Measurements from ENCODE around the gene OPHN1.

OPHN1 gene

DNA sequence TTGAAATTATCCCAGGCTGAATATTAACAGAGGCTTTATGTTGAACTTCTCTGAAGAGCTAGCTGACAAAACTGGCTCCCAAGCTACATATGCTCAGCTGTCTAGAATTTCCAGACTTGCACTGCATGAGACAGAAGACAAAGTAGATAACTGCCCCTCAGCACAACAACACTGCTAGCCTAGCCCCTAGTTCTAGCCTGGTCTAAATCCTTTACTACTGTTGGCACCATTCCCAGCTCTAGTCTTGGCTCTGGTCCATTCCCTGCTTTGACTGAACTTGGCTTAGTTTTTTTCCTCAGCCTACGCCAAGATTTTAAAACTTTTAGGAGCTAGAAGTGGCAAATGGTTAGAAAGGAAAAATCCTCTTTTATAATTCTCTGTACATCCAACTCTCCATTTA is 7.6 kb upstream of the OPHN1 start:
- DNase-seq, result no peak
- no peak overlapping the region for H2BK5ac ChIP-seq (ENCODE audit: low read depth, low read length, poor library complexity)
- WGBS (ENCODE audit: extremely low coverage, insufficient coverage, insufficient read length), result no CpG with 5 or more reads among the region's 1 CpG
- H2AK5ac ChIP-seq (ENCODE audit: low read length), result no peak overlapping the region
- no peaks in the 10 kb centered on the region for H3K36me3 ChIP-seq (ENCODE audit: control insufficient read depth in 1 of 2, insufficient read depth in 2 of 2, low read length in 2 of 2)
- no peak overlapping the region for H4K91ac ChIP-seq (ENCODE audit: low read depth, low read length)
- no peak overlapping the region for H2BK12ac ChIP-seq (ENCODE audit: low read length)
- H3K79me2 ChIP-seq (ENCODE audit: control insufficient read depth, insufficient read depth, low read length, poor library complexity), result no peaks in the 10 kb centered on the region
- H4K8ac ChIP-seq (ENCODE audit: low read depth, low read length), result no peak overlapping the region
- no peak overlapping the region for H2BK120ac ChIP-seq (ENCODE audit: insufficient read depth, low read length, poor library complexity)
- no peak overlapping the region for H3K27ac ChIP-seq (ENCODE audit: low read depth, low read length)
- no peak overlapping the region for H3K9ac ChIP-seq (ENCODE audit: low read length)
- H2AFZ ChIP-seq (ENCODE audit: insufficient read depth, low read length, poor library complexity), result no peak overlapping the region
- H3K4me1 ChIP-seq (ENCODE audit: control insufficient read depth in 1 of 2, insufficient read depth in 2 of 2, low read length in 2 of 2), result no peaks in the 10 kb centered on the region
- no peak overlapping the region for H3K4ac ChIP-seq (ENCODE audit: low read depth, low read length)
- no peak overlapping the region for H3K4me3 ChIP-seq (ENCODE audit: low read depth, low read length)
- H3K27me3 ChIP-seq (ENCODE audit: insufficient read depth, low read length), result no peaks in the 10 kb centered on the region
- no peaks in the 10 kb centered on the region for H3K9me3 ChIP-seq (ENCODE audit: insufficient read depth, low read depth, low read length)
- no peak overlapping the region for H4K12ac ChIP-seq (ENCODE audit: low read depth, low read length)
- H3K14ac ChIP-seq (ENCODE audit: low read length), result no peak overlapping the region
- H3K18ac ChIP-seq (ENCODE audit: low read length), result no peak overlapping the region
- H3K4me2 ChIP-seq (ENCODE audit: low read length), result no peak overlapping the region
- H3K23ac ChIP-seq (ENCODE audit: low read length), result no peak overlapping the region
- H3K79me1 ChIP-seq (ENCODE audit: low read length), result no peaks in the 10 kb centered on the region

GRCh38 chrX:68440442-68440841 is 7.1 kb upstream of the OPHN1 start:
- no peak overlapping the region for H2BK12ac ChIP-seq (ENCODE audit: low read length)
- H3K4me1 ChIP-seq (ENCODE audit: control insufficient read depth in 1 of 2, insufficient read depth in 2 of 2, low read length in 2 of 2), result no peaks in the 10 kb centered on the region
- no peaks in the 10 kb centered on the region for H3K79me1 ChIP-seq (ENCODE audit: low read length)
- H3K14ac ChIP-seq (ENCODE audit: low read length), result no peak overlapping the region
- no peaks in the 10 kb centered on the region for H3K79me2 ChIP-seq (ENCODE audit: control insufficient read depth, insufficient read depth, low read length, poor library complexity)
- H2BK120ac ChIP-seq (ENCODE audit: insufficient read depth, low read length, poor library complexity), result no peak overlapping the region
- no peak overlapping the region for H3K4me2 ChIP-seq (ENCODE audit: low read length)
- H4K8ac ChIP-seq (ENCODE audit: low read depth, low read length), result no peak overlapping the region
- no peaks in the 10 kb centered on the region for H3K36me3 ChIP-seq (ENCODE audit: control insufficient read depth in 1 of 2, insufficient read depth in 2 of 2, low read length in 2 of 2)
- H4K91ac ChIP-seq (ENCODE audit: low read depth, low read length), result no peak overlapping the region
- no peak overlapping the region for H3K4me3 ChIP-seq (ENCODE audit: low read depth, low read length)
- no peak overlapping the region for H2AK5ac ChIP-seq (ENCODE audit: low read length)
- no peak overlapping the region for H3K4ac ChIP-seq (ENCODE audit: low read depth, low read length)
- DNase-seq, result no peak
- no peak overlapping the region for H2AFZ ChIP-seq (ENCODE audit: insufficient read depth, low read length, poor library complexity)
- H3K18ac ChIP-seq (ENCODE audit: low read length), result no peak overlapping the region
- no peaks in the 10 kb centered on the region for H3K27me3 ChIP-seq (ENCODE audit: insufficient read depth, low read length)
- H2BK5ac ChIP-seq (ENCODE audit: low read depth, low read length, poor library complexity), result no peak overlapping the region
- no peak overlapping the region for H3K27ac ChIP-seq (ENCODE audit: low read depth, low read length)
- H3K9ac ChIP-seq (ENCODE audit: low read length), result no peak overlapping the region
- no peak overlapping the region for H3K23ac ChIP-seq (ENCODE audit: low read length)
- H4K12ac ChIP-seq (ENCODE audit: low read depth, low read length), result no peak overlapping the region
- H3K9me3 ChIP-seq (ENCODE audit: insufficient read depth, low read depth, low read length), result no peaks in the 10 kb centered on the region

DNA sequence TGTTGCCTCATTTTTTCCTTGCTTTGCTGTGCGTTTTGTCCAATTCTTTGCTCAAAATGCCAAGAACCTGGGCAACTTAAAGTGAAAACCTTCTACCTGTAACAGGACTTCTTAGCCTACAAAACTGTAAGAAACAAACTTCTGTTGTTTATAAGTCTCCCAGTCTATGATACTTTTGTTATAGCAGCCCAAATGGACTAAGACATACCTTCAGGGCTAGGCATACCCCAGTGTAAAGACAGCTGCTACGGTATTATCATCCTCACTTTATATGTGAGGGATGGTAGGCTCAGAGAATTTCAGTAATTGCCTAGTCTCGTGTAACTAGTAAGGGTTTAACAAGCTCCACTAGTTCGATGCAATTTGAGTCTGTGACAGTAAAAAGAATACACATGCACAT is 6.0 kb upstream of the OPHN1 start:
- no peak overlapping the region for H3K4ac ChIP-seq (ENCODE audit: low read depth, low read length)
- no peaks in the 10 kb centered on the region for H3K27me3 ChIP-seq (ENCODE audit: insufficient read depth, low read length)
- no peaks in the 10 kb centered on the region for H3K9me3 ChIP-seq (ENCODE audit: insufficient read depth, low read depth, low read length)
- no peaks in the 10 kb centered on the region for H3K79me2 ChIP-seq (ENCODE audit: control insufficient read depth, insufficient read depth, low read length, poor library complexity)
- H3K18ac ChIP-seq (ENCODE audit: low read length), result no peak overlapping the region
- H2BK12ac ChIP-seq (ENCODE audit: low read length), result no peak overlapping the region
- no peak overlapping the region for H3K4me2 ChIP-seq (ENCODE audit: low read length)
- no peak overlapping the region for H4K12ac ChIP-seq (ENCODE audit: low read depth, low read length)
- no peak overlapping the region for H3K9ac ChIP-seq (ENCODE audit: low read length)
- H4K91ac ChIP-seq (ENCODE audit: low read depth, low read length), result no peak overlapping the region
- H3K23ac ChIP-seq (ENCODE audit: low read length), result no peak overlapping the region
- H4K8ac ChIP-seq (ENCODE audit: low read depth, low read length), result no peak overlapping the region
- H3K4me1 ChIP-seq (ENCODE audit: control insufficient read depth in 1 of 2, insufficient read depth in 2 of 2, low read length in 2 of 2), result no peaks in the 10 kb centered on the region
- H2BK120ac ChIP-seq (ENCODE audit: insufficient read depth, low read length, poor library complexity), result no peak overlapping the region
- no peaks in the 10 kb centered on the region for H3K36me3 ChIP-seq (ENCODE audit: control insufficient read depth in 1 of 2, insufficient read depth in 2 of 2, low read length in 2 of 2)
- H2AFZ ChIP-seq (ENCODE audit: insufficient read depth, low read length, poor library complexity), result no peak overlapping the region
- H3K4me3 ChIP-seq (ENCODE audit: low read depth, low read length), result no peak overlapping the region
- no peak for DNase-seq
- H3K79me1 ChIP-seq (ENCODE audit: low read length), result no peaks in the 10 kb centered on the region
- no peak overlapping the region for H3K27ac ChIP-seq (ENCODE audit: low read depth, low read length)
- H2AK5ac ChIP-seq (ENCODE audit: low read length), result no peak overlapping the region
- WGBS (ENCODE audit: extremely low coverage, insufficient coverage, insufficient read length), result no CpG with 5 or more reads among the region's 4 CpGs
- no peak overlapping the region for H3K14ac ChIP-seq (ENCODE audit: low read length)
- H2BK5ac ChIP-seq (ENCODE audit: low read depth, low read length, poor library complexity), result no peak overlapping the region

DNA sequence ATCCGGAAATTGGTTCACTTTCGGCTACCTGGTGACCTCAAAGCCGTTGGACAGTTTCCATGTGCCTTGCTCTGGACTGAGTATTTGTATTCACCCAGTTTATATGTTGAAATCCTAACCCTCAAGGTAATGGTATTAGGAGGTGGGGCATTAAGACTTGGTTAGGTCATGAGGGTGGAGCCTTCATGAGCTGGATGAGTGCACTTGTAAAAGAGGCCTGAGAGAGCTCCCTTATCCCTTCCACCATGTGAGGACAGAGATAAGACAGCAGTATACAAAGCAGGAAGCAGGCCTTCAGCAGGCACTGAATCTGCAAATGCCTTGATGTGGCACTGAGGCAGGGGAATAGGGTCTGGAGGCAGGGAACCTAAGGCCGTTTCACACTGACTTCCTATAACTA is 5.3 kb upstream of the OPHN1 start:
- no peak overlapping the region for H3K4me2 ChIP-seq (ENCODE audit: low read length)
- H3K9ac ChIP-seq (ENCODE audit: low read length), result no peak overlapping the region
- H3K14ac ChIP-seq (ENCODE audit: low read length), result no peak overlapping the region
- no peaks in the 10 kb centered on the region for H3K79me2 ChIP-seq (ENCODE audit: control insufficient read depth, insufficient read depth, low read length, poor library complexity)
- H4K91ac ChIP-seq (ENCODE audit: low read depth, low read length), result no peak overlapping the region
- no peak overlapping the region for H3K23ac ChIP-seq (ENCODE audit: low read length)
- no peak overlapping the region for H3K4ac ChIP-seq (ENCODE audit: low read depth, low read length)
- H2BK5ac ChIP-seq (ENCODE audit: low read depth, low read length, poor library complexity), result no peak overlapping the region
- no peak overlapping the region for H4K12ac ChIP-seq (ENCODE audit: low read depth, low read length)
- WGBS (ENCODE audit: extremely low coverage, insufficient coverage, insufficient read length), result no CpG with 5 or more reads among the region's 4 CpGs
- H3K36me3 ChIP-seq (ENCODE audit: control insufficient read depth in 1 of 2, insufficient read depth in 2 of 2, low read length in 2 of 2), result no peaks in the 10 kb centered on the region
- no peaks in the 10 kb centered on the region for H3K27me3 ChIP-seq (ENCODE audit: insufficient read depth, low read length)
- no peaks in the 10 kb centered on the region for H3K4me1 ChIP-seq (ENCODE audit: control insufficient read depth in 1 of 2, insufficient read depth in 2 of 2, low read length in 2 of 2)
- H2BK120ac ChIP-seq (ENCODE audit: insufficient read depth, low read length, poor library complexity), result no peak overlapping the region
- no peak overlapping the region for H2BK12ac ChIP-seq (ENCODE audit: low read length)
- no peak overlapping the region for H2AFZ ChIP-seq (ENCODE audit: insufficient read depth, low read length, poor library complexity)
- peaks cover 2% of the 10 kb centered on the region for H3K79me1 ChIP-seq (ENCODE audit: low read length)
- no peak overlapping the region for H3K18ac ChIP-seq (ENCODE audit: low read length)
- no peak overlapping the region for H4K8ac ChIP-seq (ENCODE audit: low read depth, low read length)
- DNase-seq, result peak in 1 of 2 donors; percentile 28
- H3K27ac ChIP-seq (ENCODE audit: low read depth, low read length), result no peak overlapping the region
- no peak overlapping the region for H2AK5ac ChIP-seq (ENCODE audit: low read length)
- no peak overlapping the region for H3K4me3 ChIP-seq (ENCODE audit: low read depth, low read length)
- H3K9me3 ChIP-seq (ENCODE audit: insufficient read depth, low read depth, low read length), result no peaks in the 10 kb centered on the region

GRCh38 chrX:68433981-68434299 is 645 bp upstream of the OPHN1 start:
- Histone ChIP-seq H2BK120ac (ENCODE audit: insufficient read depth, low read length, poor library complexity) (peak overlapping the region; percentile 82), H3K79me1 (ENCODE audit: low read length) (peaks cover 4% of the 10 kb centered on the region), H3K18ac (ENCODE audit: low read length) (no peak overlapping the region), H3K4me1 (ENCODE audit: control insufficient read depth in 1 of 2, insufficient read depth in 2 of 2, low read length in 2 of 2) (peaks cover 0 to 4% of the 10 kb centered on the region in 2 experiments), H4K91ac (ENCODE audit: low read depth, low read length) (peak overlapping the region; percentile 50), H3K79me2 (ENCODE audit: control insufficient read depth, insufficient read depth, low read length, poor library complexity) (no peaks in the 10 kb centered on the region), H3K4me2 (ENCODE audit: low read length) (peak overlapping the region; percentile 84), H3K9me3 (ENCODE audit: insufficient read depth, low read depth, low read length) (peaks cover 2% of the 10 kb centered on the region), H3K27me3 (ENCODE audit: insufficient read depth, low read length) (no peaks in the 10 kb centered on the region), H3K14ac (ENCODE audit: low read length) (peak overlapping the region; percentile 4), H3K9ac (ENCODE audit: low read length) (no peak overlapping the region), H4K8ac (ENCODE audit: low read depth, low read length) (peak overlapping the region; percentile 72), H4K12ac (ENCODE audit: low read depth, low read length) (peak overlapping the region; percentile 61), H2BK12ac (ENCODE audit: low read length) (no peak overlapping the region), H3K36me3 (ENCODE audit: control insufficient read depth in 1 of 2, insufficient read depth in 2 of 2, low read length in 2 of 2) (no peaks in the 10 kb centered on the region), H2AFZ (ENCODE audit: insufficient read depth, low read length, poor library complexity) (no peak overlapping the region), H3K27ac (ENCODE audit: low read depth, low read length) (peak overlapping the region; percentile 73), H3K23ac (ENCODE audit: low read length) (no peak overlapping the region), H3K4me3 (ENCODE audit: low read depth, low read length) (peak overlapping the region; percentile 75), H3K4ac (ENCODE audit: low read depth, low read length) (no peak overlapping the region), H2AK5ac (ENCODE audit: low read length) (no peak overlapping the region), H2BK5ac (ENCODE audit: low read depth, low read length, poor library complexity) (no peak overlapping the region)
- WGBS (ENCODE audit: extremely low coverage, insufficient coverage, insufficient read length), result no CpG with 5 or more reads among the region's 13 CpGs
- DNase-seq, result no peak

Measured in trophoblast cell (in vitro differentiated cells and primary cell).